ENCODE results near the gene XYLT2. TPM values are rescaled to one million over a fixed set of nuclear protein-coding genes. Genes with fewer than 3 reads are reported as not detected.

XYLT2 gene
- total and polyA plus RNA-seq, 2 experiments from 2014 or later = 18.3 to 26.8 TPM

GRCh38 chr17:50358177-50358576, 12.3 kb downstream of the XYLT2 start:
- no peak overlapping the region for H3K27ac ChIP-seq
- peaks cover 1% of the 10 kb centered on the region for H3K4me1 ChIP-seq (ENCODE audit: insufficient read depth)
- H3K27me3 ChIP-seq = no peaks in the 10 kb centered on the region
- no peaks in the 10 kb centered on the region for H4K20me1 ChIP-seq (ENCODE audit: insufficient read depth, poor library complexity, severe bottlenecking)
- WGBS (ENCODE audit: low lambda C conversion rate, missing lambda C conversion rate) = 98% methylated on average over 17 of the region's 17 CpGs
- H2AFZ ChIP-seq = no peak overlapping the region
- no peak overlapping the region for H3K4me2 ChIP-seq
- no peaks in the 10 kb centered on the region for H3K79me2 ChIP-seq
- TF ChIP-seq EZH2 (IDR thresholded peaks at IDR 0.05; ENCODE audit: borderline replicate concordance) = no peak
- no peak for TF ChIP-seq CTCF (IDR thresholded peaks at IDR 0.05; ENCODE audit: poor library complexity)
- TF ChIP-seq EZH2phosphoT487 (IDR thresholded peaks at IDR 0.05; ENCODE audit: low read depth, severe bottlenecking, unreplicated experiment) = no peak
- DNase-seq (ENCODE audit: low spot score) = no peak
- no peaks in the 10 kb centered on the region for H3K36me3 ChIP-seq (replicated peaks; ENCODE audit: insufficient read depth, low read depth)
- no peaks in the 10 kb centered on the region for H3K9me2 ChIP-seq (replicated peaks; ENCODE audit: insufficient read depth)
- no peaks in the 10 kb centered on the region for H3K9me3 ChIP-seq (ENCODE audit: low read depth)
- H3K4me3 ChIP-seq = no peak overlapping the region

GRCh38 chr17:50359005-50359699, 13.2 kb downstream of the XYLT2 start:
- Histone ChIP-seq H3K79me2 (no peaks in the 10 kb centered on the region), H3K4me3 (no peak overlapping the region), H2AFZ (no peak overlapping the region), H3K36me3 (replicated peaks; ENCODE audit: insufficient read depth, low read depth) (no peaks in the 10 kb centered on the region), H3K9me2 (replicated peaks; ENCODE audit: insufficient read depth) (no peaks in the 10 kb centered on the region), H3K27ac (no peak overlapping the region), H3K4me1 (ENCODE audit: insufficient read depth) (peaks cover 7% of the 10 kb centered on the region), H4K20me1 (ENCODE audit: insufficient read depth, poor library complexity, severe bottlenecking) (no peaks in the 10 kb centered on the region), H3K9me3 (ENCODE audit: low read depth) (no peaks in the 10 kb centered on the region), H3K27me3 (no peaks in the 10 kb centered on the region), H3K4me2 (no peak overlapping the region)
- no peak for DNase-seq (ENCODE audit: low spot score)
- TF ChIP-seq CTCF (IDR thresholded peaks at IDR 0.05; ENCODE audit: poor library complexity) (no peak), EZH2phosphoT487 (IDR thresholded peaks at IDR 0.05; ENCODE audit: low read depth, severe bottlenecking, unreplicated experiment) (no peak), EZH2 (IDR thresholded peaks at IDR 0.05; ENCODE audit: borderline replicate concordance) (no peak)
- WGBS (ENCODE audit: low lambda C conversion rate, missing lambda C conversion rate) = 93% methylated on average over 5 of the region's 5 CpGs

- no peaks in the 10 kb centered on the region for H3K27me3 ChIP-seq
- H3K4me1 ChIP-seq (ENCODE audit: insufficient read depth) = peaks cover 7% of the 10 kb centered on the region
- no peak overlapping the region for H3K4me2 ChIP-seq
- H3K27ac ChIP-seq = no peak overlapping the region
- no peak overlapping the region for H2AFZ ChIP-seq
- H3K36me3 ChIP-seq (replicated peaks; ENCODE audit: insufficient read depth, low read depth) = no peaks in the 10 kb centered on the region
- no peaks in the 10 kb centered on the region for H3K79me2 ChIP-seq
- no peak for TF ChIP-seq EZH2phosphoT487 (IDR thresholded peaks at IDR 0.05; ENCODE audit: low read depth, severe bottlenecking, unreplicated experiment)
- no peak for TF ChIP-seq EZH2 (IDR thresholded peaks at IDR 0.05; ENCODE audit: borderline replicate concordance)
- no peak for TF ChIP-seq CTCF (IDR thresholded peaks at IDR 0.05; ENCODE audit: poor library complexity)
- H3K9me3 ChIP-seq (ENCODE audit: low read depth) = no peaks in the 10 kb centered on the region
- WGBS (ENCODE audit: low lambda C conversion rate, missing lambda C conversion rate) = 88% methylated on average over 14 of the region's 14 CpGs
- H3K4me3 ChIP-seq = no peak overlapping the region
- no peak for DNase-seq (ENCODE audit: low spot score)
- no peaks in the 10 kb centered on the region for H3K9me2 ChIP-seq (replicated peaks; ENCODE audit: insufficient read depth)
- no peaks in the 10 kb centered on the region for H4K20me1 ChIP-seq (ENCODE audit: insufficient read depth, poor library complexity, severe bottlenecking)
Measured at GRCh38 chr17:50359998-50360461, 14.1 kb downstream of the XYLT2 start.
